ENCODE measurements around the gene OGFOD2. TPM values are rescaled to one million over a fixed set of nuclear protein-coding genes. Genes with fewer than 3 reads are reported as not detected.

Gene OGFOD2
- total and polyA plus RNA-seq, 9 of the 15 experiments (the other 6 are each of a cell fraction or from before 2014, with no cell fraction given): 1.4 to 111 (median 18.5) TPM

DNA sequence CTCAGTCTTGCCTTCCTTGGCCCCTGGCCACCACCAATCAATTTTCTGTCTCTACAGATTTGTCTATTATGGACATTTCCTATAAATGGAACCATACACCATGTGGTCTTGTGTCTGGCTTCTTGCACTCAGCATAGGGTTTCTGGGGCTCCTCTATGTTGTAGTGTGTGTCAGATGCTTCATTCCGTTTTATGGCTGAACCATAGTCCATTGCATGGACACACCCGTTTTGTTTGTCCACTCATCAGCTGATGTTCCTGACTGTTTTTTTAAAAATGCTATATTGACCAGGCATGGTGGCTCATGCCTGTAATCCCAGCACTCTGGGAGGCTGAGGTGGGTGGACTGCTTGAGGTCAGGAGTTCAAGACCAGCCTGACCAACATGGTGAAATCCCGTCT, 26.4 kb downstream of the OGFOD2 start:
- H3K9me3 ChIP-seq (replicated peaks; ENCODE audit: control insufficient read depth, insufficient read depth, low read depth, low read length): no peaks in the 10 kb centered on the region
- no peaks in the 10 kb centered on the region for H3K36me3 ChIP-seq (ENCODE audit: control insufficient read depth, insufficient read depth, low read length)
- WGBS (ENCODE audit: insufficient coverage, low coverage, missing lambda C conversion rate): 57% methylated on average over 3 of the region's 3 CpGs
- no peak overlapping the region for H3K9ac ChIP-seq (ENCODE audit: insufficient read depth in 1 of 2, low read depth in 2 of 2, low read length in 2 of 2)
- in situ Hi-C loops (cut with MboI): no loop called here
- H4K20me1 ChIP-seq (replicated peaks; ENCODE audit: control insufficient read depth, insufficient read depth, low read length): no peaks in the 10 kb centered on the region
- H2AFZ ChIP-seq (ENCODE audit: low read depth, low read length): no peak overlapping the region
- H3K4me1 ChIP-seq (replicated peaks in 1 of 2; ENCODE audit: control insufficient read depth in 2 of 2, insufficient read depth in 2 of 2, low read length in 2 of 2): peaks cover 13 to 29% of the 10 kb centered on the region in 2 experiments
- no peaks in the 10 kb centered on the region for H3K27me3 ChIP-seq (ENCODE audit: control insufficient read depth in 2 of 2, insufficient read depth in 2 of 2, low read length in 2 of 2)
- no peak overlapping the region for H3K27ac ChIP-seq (ENCODE audit: extremely low read depth, low read depth, low read length)
- H3K4me2 ChIP-seq (ENCODE audit: insufficient read depth, low read length): no peak overlapping the region
- intact Hi-C loops (cut with micrococcal nuclease): no loop called here
- ChIA-PET CTCF (ENCODE audit: low intra/inter-chr PET ratio) (no interaction called here), POLR2A (interaction anchor here (1.6 kb wide), 1 partner anchor 18 kb away, joined by 7 read pairs; no protein-coding TSS in a partner anchor)
- TF ChIP-seq HINFP (tag; conservative IDR thresholded peaks at IDR 0.05; ENCODE audit: low read depth): no peak
- TF ChIP-seq PBX2 (CRISPR knock-in tag; IDR thresholded peaks at IDR 0.05; ENCODE audit: low read depth): no peak
- no peak for TF ChIP-seq PBX2 (tag; conservative IDR thresholded peaks at IDR 0.05; ENCODE audit: low read depth)
- TF ChIP-seq PML (IDR thresholded peaks at IDR 0.05; ENCODE audit: low read length): no peak
- TF ChIP-seq, protein P1, sequence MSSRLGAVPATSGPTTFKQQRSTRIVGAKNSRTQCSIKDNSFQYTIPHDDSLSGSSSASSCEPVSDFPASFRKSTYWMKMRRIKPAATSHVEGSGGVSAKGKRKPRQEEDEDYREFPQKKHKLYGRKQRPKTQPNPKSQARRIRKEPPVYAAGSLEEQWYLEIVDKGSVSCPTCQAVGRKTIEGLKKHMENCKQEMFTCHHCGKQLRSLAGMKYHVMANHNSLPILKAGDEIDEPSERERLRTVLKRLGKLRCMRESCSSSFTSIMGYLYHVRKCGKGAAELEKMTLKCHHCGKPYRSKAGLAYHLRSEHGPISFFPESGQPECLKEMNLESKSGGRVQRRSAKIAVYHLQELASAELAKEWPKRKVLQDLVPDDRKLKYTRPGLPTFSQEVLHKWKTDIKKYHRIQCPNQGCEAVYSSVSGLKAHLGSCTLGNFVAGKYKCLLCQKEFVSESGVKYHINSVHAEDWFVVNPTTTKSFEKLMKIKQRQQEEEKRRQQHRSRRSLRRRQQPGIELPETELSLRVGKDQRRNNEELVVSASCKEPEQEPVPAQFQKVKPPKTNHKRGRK (tag; IDR thresholded peaks at IDR 0.05): no peak
- DNase-seq (ENCODE audit: extremely low read depth in 1 of 4, low spot score in 3 of 4) (no peak), FAIRE-seq (no peak), ATAC-seq (no peak)
- H3K4me3 ChIP-seq: no peak overlapping the region
- BruUV-seq (replicated peaks): no TSS peak
- no peaks in the 10 kb centered on the region for H3K79me2 ChIP-seq (ENCODE audit: control insufficient read depth, insufficient read depth, low read length)
- H3K9me1 ChIP-seq (ENCODE audit: control insufficient read depth, insufficient read depth, low read length): no peaks in the 10 kb centered on the region

All from K562 (cell line).